GM23338 (cell line): ENCODE measurements around the gene CLDN24. TPM values are rescaled to one million over a fixed set of nuclear protein-coding genes. Genes with fewer than 3 reads are reported as not detected.

Source experiments
- ATAC-seq: fragments of 200-7000 bp; cut with Tn5 transposase; 3 replicates; pipeline ENCODE4 v1.9.1; 2020
- DNase-seq: peaks from one replicate; pipeline ENCODE4 v3.0.0-alpha.2; 2015; ENCODE audit warnings: low spot score
- H2AFZ ChIP-seq: fragments of 200-600 bp; sonication (generic); 2 replicates; pipeline ENCODE4 v1.8.0; 2016; ENCODE audit warnings: antibody characterized with exemption, mild to moderate bottlenecking, moderate library complexity
- H3F3A ChIP-seq: fragments of 200-600 bp; sonication (generic); replicated peaks from 2 replicates; pipeline ENCODE4 v1.8.0; 2017; ENCODE audit warnings: antibody characterized with exemption, mixed run types, low read depth
- H3K27ac ChIP-seq: fragments of 200-600 bp; sonication (generic); 2 replicates; pipeline ENCODE4 v1.6.1; 2016; ENCODE audit warnings: low read depth
- H3K27me3 ChIP-seq: fragments of 200-600 bp; sonication (generic); 2 replicates; pipeline ENCODE4 v1.8.0; 2016; ENCODE audit warnings: mild to moderate bottlenecking, mixed run types, moderate library complexity; ENCODE audit not compliant: insufficient read depth
- H3K36me3 ChIP-seq: fragments of 200-600 bp; sonication (generic); 2 replicates; pipeline ENCODE4 v1.8.0; 2016; ENCODE audit warnings: mild to moderate bottlenecking; ENCODE audit not compliant: insufficient read depth
- H3K4me1 ChIP-seq: fragments of 200-600 bp; sonication (generic); 2 replicates; pipeline ENCODE4 v1.8.0; 2016; ENCODE audit warnings: mild to moderate bottlenecking, moderate library complexity; ENCODE audit not compliant: insufficient read depth
- H3K4me2 ChIP-seq: fragments of 200-600 bp; sonication (generic); 2 replicates; pipeline ENCODE4 v1.7.1; 2017; ENCODE audit warnings: mixed run types
- H3K4me3 ChIP-seq: fragments of 200-600 bp; sonication (generic); 2 replicates; pipeline ENCODE4 v1.6.1; 2016; ENCODE audit warnings: mixed run types
- H3K79me2 ChIP-seq: fragments of 200-600 bp; sonication (generic); replicated peaks from 2 replicates; pipeline ENCODE4 v1.8.0; 2017; ENCODE audit warnings: mild to moderate bottlenecking; ENCODE audit not compliant: insufficient read depth
- H3K9me2 ChIP-seq: fragments of 200-600 bp; sonication (generic); 2 replicates; pipeline ENCODE4 v1.8.0; 2017; ENCODE audit not compliant: insufficient read depth
- H4K20me1 ChIP-seq: fragments of 200-600 bp; sonication (generic); replicated peaks from 2 replicates; pipeline ENCODE4 v1.8.0; 2017; ENCODE audit warnings: mild to moderate bottlenecking; ENCODE audit not compliant: insufficient read depth
- H3K27ac Mint-ChIP-seq: 2 replicates; pipeline ENCODE4 v1.8.0; 2020; ENCODE audit warnings: inconsistent platforms, mild to moderate bottlenecking, moderate library complexity, mixed read lengths
- H3K27me3 Mint-ChIP-seq: 3 replicates; pipeline ENCODE4 v1.8.0; 2022; ENCODE audit warnings: low read depth, mild to moderate bottlenecking, moderate library complexity, mixed read lengths, inconsistent platforms; ENCODE audit not compliant: insufficient read depth, poor library complexity
- H3K36me3 Mint-ChIP-seq: 3 replicates; pipeline ENCODE4 v1.8.0; 2021; ENCODE audit warnings: low read depth, mild to moderate bottlenecking, inconsistent platforms, moderate library complexity, mixed read lengths
- H3K4me1 Mint-ChIP-seq: 3 replicates; pipeline ENCODE4 v1.8.0; 2020; ENCODE audit warnings: mild to moderate bottlenecking, inconsistent platforms, mixed read lengths
- H3K4me3 Mint-ChIP-seq: 3 replicates; pipeline ENCODE4 v1.8.0; 2021; ENCODE audit warnings: moderate library complexity, mild to moderate bottlenecking, inconsistent platforms, mixed read lengths
- H3K9me3 Mint-ChIP-seq: 3 replicates; pipeline ENCODE4 v1.8.0; 2020; ENCODE audit warnings: moderate library complexity, mild to moderate bottlenecking, inconsistent platforms, mixed read lengths
- CREB1 ChIP-seq: fragments of 250-450 bp; sonication (Bioruptor Pico); IDR thresholded peaks from 2 replicates; pipeline ENCODE4 v1.5.0; 2020; ENCODE audit warnings: low read depth, mild to moderate bottlenecking, moderate library complexity
- CTCF ChIP-seq, 2 experiments: fragments of 200-600 bp in 1 of 2; sonication (generic) in 1 of 2; conservative IDR thresholded peaks; 2 replicates each; pipeline versions ENCODE4 v1.5.1 to v1.6.1; 2016 to 2017; ENCODE audit warnings: antibody characterized with exemption in 2 of 2, low read depth in 2 of 2, mild to moderate bottlenecking in 2 of 2, moderate library complexity in 1 of 2
- EZH2 ChIP-seq: fragments of 200-600 bp; sonication (generic); IDR thresholded peaks from one replicate; pipeline ENCODE4 v1.8.0; 2017; ENCODE audit warnings: antibody characterized with exemption, mild to moderate bottlenecking, low read depth; ENCODE audit not compliant: unreplicated experiment
- EZH2phosphoT487 ChIP-seq: fragments of 200-600 bp; sonication (generic); IDR thresholded peaks from one replicate; pipeline ENCODE4 v1.8.1; 2018; ENCODE audit warnings: antibody characterized with exemption; ENCODE audit not compliant: unreplicated experiment
- NANOG ChIP-seq: IDR thresholded peaks from 2 replicates; pipeline ENCODE4 v1.6.1; 2016; ENCODE audit warnings: antibody characterized with exemption, borderline replicate concordance
- POLR2AphosphoS5 ChIP-seq: IDR thresholded peaks from 2 replicates; pipeline ENCODE4 v1.6.1; 2016; ENCODE audit warnings: antibody characterized with exemption, low read depth
- REST ChIP-seq: IDR thresholded peaks from one replicate; pipeline ENCODE4 v1.6.1; 2018; ENCODE audit warnings: antibody characterized with exemption; ENCODE audit not compliant: unreplicated experiment
- STAT1 ChIP-seq: IDR thresholded peaks from one replicate; pipeline ENCODE4 v1.6.1; 2016; ENCODE audit warnings: antibody characterized with exemption; ENCODE audit not compliant: unreplicated experiment
- ZNF114 ChIP-seq: fragments of 250-450 bp; sonication (Bioruptor Pico); IDR thresholded peaks from 2 replicates; pipeline ENCODE4 v1.5.0; 2020; ENCODE audit warnings: mild to moderate bottlenecking, moderate library complexity
- ZNF331 ChIP-seq: fragments of 250-450 bp; sonication (Bioruptor Pico); IDR thresholded peaks from 2 replicates; pipeline ENCODE4 v1.5.0; 2020; ENCODE audit warnings: low read depth, mild to moderate bottlenecking, moderate library complexity
- polyA plus RNA-seq: library from polyadenylated mRNA; unstranded; fragments of >200 nt; fragmentation: Nextera tagmentation; extraction: Ambion mirVana; gene quantifications from 2 replicates; pipeline ENCODE4 v1.2.1, GENCODE V29; 2016
- total RNA-seq: library from RNA; depleted of rRNA; stranded (reverse); fragments of >200 nt; shearing (Covaris generic); gene quantifications from 2 replicates; pipeline ENCODE4 v1.2.3, GENCODE V29; 2014

CLDN24 gene
- total and polyA plus RNA-seq, 2 experiments from 2014 or later = not detected

- H3K79me2 ChIP-seq = no peaks in the 10 kb centered on the region
- H3K36me3 ChIP-seq = no peaks in the 10 kb centered on the region
- H3F3A ChIP-seq = no peaks in the 10 kb centered on the region
- DNase-seq (no peak), ATAC-seq (no peak)
- H3K9me2 ChIP-seq = no peaks in the 10 kb centered on the region
- no peak overlapping the region for H3K4me3 ChIP-seq
- Mint-ChIP-seq H3K36me3 (peaks cover 12% of the 10 kb centered on the region; the same call in 2 of the 3 replicates), H3K27me3 (peaks cover 9% of the 10 kb centered on the region), H3K4me3 (no peak overlapping the region), H3K4me1 (no peaks in the 10 kb centered on the region; the same call in 2 of the 3 replicates), H3K27ac (no peak overlapping the region), H3K9me3 (peaks cover 19% of the 10 kb centered on the region)
- H3K4me2 ChIP-seq = no peak overlapping the region
- TF ChIP-seq STAT1 (no peak), EZH2 (no peak), REST (no peak), EZH2phosphoT487 (no peak), CTCF (conservative IDR thresholded peaks at IDR 0.05; ENCODE audit: low read depth in 2 of 2) (no peak), POLR2AphosphoS5 (no peak), ZNF331 (CRISPR knock-in tag) (no peak)
- H3K27me3 ChIP-seq = no peaks in the 10 kb centered on the region
- H4K20me1 ChIP-seq = no peaks in the 10 kb centered on the region
- no peaks in the 10 kb centered on the region for H3K4me1 ChIP-seq
- no peak overlapping the region for H3K27ac ChIP-seq
- no peak overlapping the region for H2AFZ ChIP-seq
Measured at GRCh38 chr4:183329954-183330742, 7.9 kb upstream of the CLDN24 start.

GRCh38 chr4:183329244-183329643 lies 7.0 kb upstream of the CLDN24 start:
- no peak overlapping the region for H3K4me3 Mint-ChIP-seq
- no peak for DNase-seq
- TF ChIP-seq NANOG (no peak), EZH2 (no peak), CREB1 (CRISPR knock-in tag) (no peak), ZNF114 (CRISPR knock-in tag) (no peak), ZNF331 (CRISPR knock-in tag) (no peak)

More at GRCh38 chr4:183329244-183329643, 7.0 kb upstream of the CLDN24 start:
- H3K4me1 Mint-ChIP-seq = no peaks in the 10 kb centered on the region; the same call in 2 of the 3 replicates
- Histone ChIP-seq H3K79me2 (no peaks in the 10 kb centered on the region), H3K27ac (no peak overlapping the region), H4K20me1 (no peaks in the 10 kb centered on the region), H3K4me1 (no peaks in the 10 kb centered on the region), H2AFZ (no peak overlapping the region), H3F3A (no peaks in the 10 kb centered on the region), H3K9me2 (no peaks in the 10 kb centered on the region), H3K4me2 (no peak overlapping the region), H3K4me3 (no peak overlapping the region), H3K36me3 (no peaks in the 10 kb centered on the region), H3K27me3 (no peaks in the 10 kb centered on the region)
- peaks cover 24% of the 10 kb centered on the region for H3K9me3 Mint-ChIP-seq
- ATAC-seq = no peak
- H3K27ac Mint-ChIP-seq = no peak overlapping the region
- H3K27me3 Mint-ChIP-seq = peaks cover 12% of the 10 kb centered on the region
- peaks cover 12% of the 10 kb centered on the region; the same call in 2 of the 3 replicates for H3K36me3 Mint-ChIP-seq
